Measurements from ENCODE around the gene LRRC61. TPM values are rescaled to one million over a fixed set of nuclear protein-coding genes. Genes with fewer than 3 reads are reported as not detected.

LRRC61 gene
- total RNA-seq, 2 experiments from 2014 or later = 12.8 to 14.9 TPM

GRCh38 chr7:150374026-150374425 lies 50.9 kb downstream of the LRRC61 start:
- ChIA-PET POLR2A (no interaction called here), CTCF (interaction anchor here (0.5 to 1.7 kb wide), 8 partner anchors 8 to 534 kb away, joined by 3 to 5 read pairs (median 3); no protein-coding TSS in a partner anchor)
- H3K27me3 Mint-ChIP-seq = no peaks in the 10 kb centered on the region
- H3K27ac Mint-ChIP-seq = no peak overlapping the region
- peaks cover 10% of the 10 kb centered on the region for H3K36me3 Mint-ChIP-seq (ENCODE audit: low read depth)
- H3K4me3 Mint-ChIP-seq = no peak overlapping the region
- no peak for DNase-seq
- no peaks in the 10 kb centered on the region for H3K9me3 Mint-ChIP-seq
- H3K4me1 Mint-ChIP-seq = peaks cover 58% of the 10 kb centered on the region

DNA sequence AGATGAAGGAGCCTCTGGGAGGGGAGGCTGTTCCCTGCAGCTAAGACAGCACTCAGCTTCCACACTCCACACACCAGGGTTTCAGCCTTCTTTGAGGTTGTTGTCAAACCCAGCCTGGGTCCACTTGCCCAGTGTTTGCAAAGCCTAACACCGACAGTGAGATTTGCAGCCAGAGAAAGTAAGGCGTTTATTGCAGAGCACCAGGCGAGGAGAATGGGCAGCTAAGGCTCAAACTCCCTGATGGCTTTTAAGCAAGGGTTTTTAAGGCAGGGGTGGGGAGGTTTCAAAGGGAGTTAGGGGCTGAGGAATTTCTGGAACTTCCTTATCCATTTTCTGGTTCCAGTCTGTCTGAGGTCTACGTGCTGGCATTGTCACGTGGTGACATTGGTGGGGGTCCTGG lies 51.3 kb downstream of the LRRC61 start:
- H3K27ac Mint-ChIP-seq = no peak overlapping the region
- no peaks in the 10 kb centered on the region for H3K27me3 Mint-ChIP-seq
- H3K4me3 Mint-ChIP-seq = no peak overlapping the region
- no peaks in the 10 kb centered on the region for H3K9me3 Mint-ChIP-seq
- peaks cover 56% of the 10 kb centered on the region for H3K4me1 Mint-ChIP-seq
- ChIA-PET CTCF (interaction anchor here (0.5 to 1.7 kb wide), 7 partner anchors 9 to 535 kb away, joined by 3 to 5 read pairs (median 3); no protein-coding TSS in a partner anchor), POLR2A (no interaction called here)
- DNase-seq = no peak
- H3K36me3 Mint-ChIP-seq (ENCODE audit: low read depth) = peaks cover 10% of the 10 kb centered on the region

- Mint-ChIP-seq H3K9me3 (no peaks in the 10 kb centered on the region), H3K4me3 (no peak overlapping the region), H3K27ac (no peak overlapping the region), H3K27me3 (no peaks in the 10 kb centered on the region), H3K36me3 (ENCODE audit: low read depth) (peaks cover 8% of the 10 kb centered on the region), H3K4me1 (peaks cover 56% of the 10 kb centered on the region)
- ChIA-PET CTCF (interaction anchor here (1.7 kb wide), 1 partner anchor 30 kb away, joined by 5 read pairs; no protein-coding TSS in a partner anchor), POLR2A (no interaction called here)
- peak; percentile 42 for DNase-seq
These were observed 52.7 kb downstream of the LRRC61 start for GRCh38 chr7:150375662-150376521.

GRCh38 chr7:150376560-150376959 lies 53.4 kb downstream of the LRRC61 start:
- DNase-seq = no peak
- ChIA-PET POLR2A (no interaction called here), CTCF (no interaction called here)
- Mint-ChIP-seq H3K36me3 (ENCODE audit: low read depth) (peaks cover 7% of the 10 kb centered on the region), H3K27ac (peak overlapping the region; percentile 21), H3K9me3 (no peaks in the 10 kb centered on the region), H3K4me1 (peaks cover 58% of the 10 kb centered on the region), H3K4me3 (no peak overlapping the region), H3K27me3 (no peaks in the 10 kb centered on the region)

DNA sequence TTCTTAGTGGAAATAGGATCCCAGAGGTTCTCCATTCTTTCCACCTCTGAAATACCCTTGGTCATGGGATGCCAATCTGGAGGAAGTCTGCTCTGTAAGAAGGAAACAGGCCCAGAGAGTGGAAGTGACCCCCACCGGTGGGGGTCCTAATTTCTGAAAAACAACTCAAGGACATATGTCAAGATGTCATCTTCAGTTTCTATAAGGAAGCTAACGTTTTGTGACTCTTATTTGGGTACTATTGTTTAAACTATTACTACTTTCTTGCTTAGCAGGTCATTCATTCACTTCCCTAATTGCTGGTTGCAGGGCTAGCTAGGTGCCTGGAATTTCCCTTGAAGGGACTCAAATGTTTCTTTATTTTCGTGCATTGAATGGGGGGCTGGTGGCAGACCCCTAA lies 54.0 kb downstream of the LRRC61 start:
- ChIA-PET POLR2A (no interaction called here), CTCF (interaction anchor here (0.6 to 1.8 kb wide), 4 partner anchors 8 to 45 kb away, joined by 3 to 12 read pairs (median 4); partner anchors contain the start of gene REPIN1)
- Mint-ChIP-seq H3K27ac (no peak overlapping the region), H3K4me1 (peaks cover 58% of the 10 kb centered on the region), H3K4me3 (no peak overlapping the region), H3K27me3 (no peaks in the 10 kb centered on the region), H3K9me3 (no peaks in the 10 kb centered on the region), H3K36me3 (ENCODE audit: low read depth) (peaks cover 7% of the 10 kb centered on the region)
- no peak for DNase-seq

DNA sequence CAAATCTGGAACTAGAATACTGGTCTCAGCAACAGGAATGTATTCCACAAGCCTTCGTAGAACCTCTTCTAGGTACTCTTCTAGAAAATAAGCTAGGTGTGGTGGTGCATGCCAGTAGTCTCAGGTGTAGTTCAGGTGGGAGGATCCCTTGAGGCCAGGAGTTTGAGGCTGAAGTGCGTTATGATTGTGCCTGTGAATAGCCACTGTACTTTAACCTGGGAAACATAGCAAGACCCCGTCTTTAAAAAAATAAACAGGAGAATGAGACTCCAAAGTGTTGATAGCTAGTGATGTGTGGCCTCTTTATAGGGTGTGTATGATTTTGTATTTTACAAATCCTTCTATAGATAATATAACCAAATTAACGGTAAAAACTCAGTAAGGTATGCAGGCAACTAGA lies 54.5 kb downstream of the LRRC61 start:
- CTCF ChIA-PET = interaction anchor here (0.6 to 1.8 kb wide), 6 partner anchors 9 to 56 kb away, joined by 3 to 12 read pairs (median 4); partner anchors contain the start of gene REPIN1
- H3K27me3 Mint-ChIP-seq = no peaks in the 10 kb centered on the region
- DNase-seq = no peak
- peak overlapping the region; percentile 80 for H3K27ac Mint-ChIP-seq
- H3K4me1 Mint-ChIP-seq = peaks cover 59% of the 10 kb centered on the region
- peaks cover 5% of the 10 kb centered on the region for H3K36me3 Mint-ChIP-seq (ENCODE audit: low read depth)
- POLR2A ChIA-PET = no interaction called here
- H3K4me3 Mint-ChIP-seq = peak overlapping the region; percentile 77
- H3K9me3 Mint-ChIP-seq = no peaks in the 10 kb centered on the region

DNA sequence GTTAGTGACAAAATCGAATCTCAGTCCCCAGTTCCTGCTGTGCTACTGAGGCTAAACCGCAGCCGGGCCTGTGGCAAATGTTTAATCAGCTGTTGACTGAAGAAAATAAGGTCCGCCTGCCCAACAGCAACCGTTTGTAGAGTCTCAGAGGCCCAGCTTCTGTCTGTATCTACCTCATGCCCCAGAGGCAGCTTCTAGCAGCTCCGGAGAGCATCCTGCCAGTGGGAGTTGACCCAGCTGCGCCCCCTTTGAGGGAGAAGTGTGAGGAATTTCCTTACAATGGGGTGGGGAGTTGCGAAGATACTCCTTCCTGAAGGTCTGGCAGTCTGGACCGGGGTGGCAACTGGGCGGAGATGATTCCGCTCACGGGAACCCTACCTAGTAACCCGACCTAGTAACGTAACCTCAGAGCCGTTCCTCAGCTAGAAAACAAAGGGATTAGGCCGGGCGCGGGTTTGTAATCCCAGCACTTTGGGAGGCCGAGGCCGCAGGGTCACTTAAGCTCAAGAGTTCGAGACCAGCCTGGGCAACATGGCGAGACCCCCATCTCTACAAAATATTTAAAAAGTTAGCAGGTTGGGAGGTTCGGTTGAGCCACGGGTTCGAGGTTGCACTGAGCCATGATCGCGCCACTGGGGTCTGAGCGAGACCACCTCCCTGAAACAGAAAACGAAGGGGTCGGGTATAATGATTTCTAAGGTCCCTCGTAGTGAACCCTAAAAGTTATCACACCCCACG lies 55.1 kb downstream of the LRRC61 start:
- ChIA-PET POLR2A (no interaction called here), CTCF (interaction anchor here (0.6 to 1.8 kb wide), 8 partner anchors 9 to 56 kb away, joined by 3 to 12 read pairs (median 4); partner anchors contain the start of gene REPIN1)
- Mint-ChIP-seq H3K27me3 (no peaks in the 10 kb centered on the region), H3K36me3 (ENCODE audit: low read depth) (no peaks in the 10 kb centered on the region), H3K27ac (peak overlapping the region; percentile 80), H3K4me3 (peak overlapping the region; percentile 77), H3K4me1 (peaks cover 62% of the 10 kb centered on the region), H3K9me3 (no peaks in the 10 kb centered on the region)
- DNase-seq = peak; percentile 55

DNA sequence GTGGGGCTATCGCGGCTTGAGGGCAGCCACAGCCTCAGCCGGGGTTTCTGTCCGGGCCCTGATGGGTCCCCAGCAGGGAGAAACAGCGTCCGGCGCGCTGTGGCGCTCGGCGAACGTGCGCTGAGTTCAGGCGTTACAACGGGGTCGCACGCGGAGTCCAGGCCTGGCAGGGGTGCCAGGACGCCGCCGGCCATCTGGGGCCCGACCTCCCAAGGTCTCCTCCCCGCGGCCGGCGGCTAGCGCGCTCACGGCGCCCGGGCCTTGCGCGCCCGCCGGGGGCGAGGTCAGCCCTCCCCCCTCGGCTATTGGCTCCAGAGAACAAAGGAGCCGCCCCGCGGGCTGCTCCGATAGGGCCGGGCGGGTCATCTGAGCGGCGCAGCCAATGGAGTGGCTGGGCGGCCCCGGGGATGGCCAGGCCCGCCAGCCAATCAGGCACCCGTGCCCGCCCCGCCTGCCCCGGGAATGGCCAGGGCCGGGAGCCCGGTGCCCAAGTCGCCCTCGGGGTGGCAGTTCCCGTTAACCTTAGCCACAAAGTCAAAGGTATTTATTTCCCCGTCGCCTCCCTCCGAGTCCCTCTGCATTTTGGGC lies 55.8 kb downstream of the LRRC61 start, which contains the start of gene ZNF775:
Gene ZNF775, plus strand, starts transcription at position 478 of the 588 bp plus-strand sequence. CDS start 9,141 bp downstream, outside the sequence.
- Mint-ChIP-seq H3K4me1 (peaks cover 56% of the 10 kb centered on the region), H3K4me3 (peak within 1 kb of the TSS; percentile 83), H3K27ac (peak within 1 kb of the TSS; percentile 81), H3K36me3 (ENCODE audit: low read depth) (no peaks in the 10 kb centered on the region), H3K27me3 (no peaks in the 10 kb centered on the region), H3K9me3 (no peaks in the 10 kb centered on the region)
- CTCF ChIA-PET = interaction anchor here (0.6 to 1.6 kb wide), 3 partner anchors 24 to 55 kb away, joined by 3 to 4 read pairs (median 3); a partner anchor contains a TSS
- POLR2A ChIA-PET = no interaction called here
- peak; percentile 94 for DNase-seq

- Mint-ChIP-seq H3K27ac (peak overlapping the region; percentile 81), H3K4me3 (peak overlapping the region; percentile 83), H3K4me1 (peaks cover 50% of the 10 kb centered on the region), H3K9me3 (no peaks in the 10 kb centered on the region), H3K36me3 (ENCODE audit: low read depth) (no peaks in the 10 kb centered on the region), H3K27me3 (no peaks in the 10 kb centered on the region)
- ChIA-PET CTCF (interaction anchor here (1.6 kb wide), 1 partner anchor 54 kb away, joined by 4 read pairs; no protein-coding TSS in a partner anchor), POLR2A (interaction anchor here (0.5 kb wide), 1 partner anchor 541 kb away, joined by 3 read pairs; no protein-coding TSS in a partner anchor)
- peak; percentile 25 for DNase-seq
These were observed 56.6 kb downstream of the LRRC61 start for GRCh38 chr7:150379441-150380379.

DNA sequence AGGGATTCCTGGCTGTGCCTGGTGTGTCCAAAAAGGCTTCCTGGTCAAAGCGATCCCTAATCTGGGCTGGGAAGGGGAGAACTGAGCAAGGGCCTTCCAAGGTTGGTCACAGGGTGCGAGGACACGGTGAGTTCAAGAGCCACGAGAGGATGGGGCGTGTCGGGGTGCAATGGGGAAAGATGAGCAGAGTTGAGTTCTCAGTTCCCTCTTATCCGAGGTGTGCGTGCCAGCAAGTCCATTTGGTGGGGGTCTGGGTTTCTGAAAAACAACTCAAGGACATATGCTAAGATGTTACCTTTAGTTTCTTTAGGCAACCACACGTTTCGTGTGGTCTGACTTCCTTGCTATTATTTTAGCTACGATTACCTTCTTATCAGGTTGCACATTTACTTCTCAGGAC lies 57.3 kb downstream of the LRRC61 start:
- Mint-ChIP-seq H3K9me3 (no peaks in the 10 kb centered on the region), H3K4me1 (peaks cover 47% of the 10 kb centered on the region), H3K27me3 (no peaks in the 10 kb centered on the region), H3K27ac (no peak overlapping the region), H3K36me3 (ENCODE audit: low read depth) (no peaks in the 10 kb centered on the region), H3K4me3 (peak overlapping the region; percentile 83)
- no peak for DNase-seq
- CTCF ChIA-PET = no interaction called here
- POLR2A ChIA-PET = interaction anchor here (0.5 to 0.7 kb wide), 2 partner anchors 50 to 542 kb away, joined by 3 read pairs; no protein-coding TSS in a partner anchor

GRCh38 chr7:150381096-150381495 lies 57.9 kb downstream of the LRRC61 start:
- Mint-ChIP-seq H3K9me3 (no peaks in the 10 kb centered on the region), H3K4me3 (no peak overlapping the region), H3K4me1 (peaks cover 42% of the 10 kb centered on the region), H3K27ac (no peak overlapping the region), H3K36me3 (ENCODE audit: low read depth) (no peaks in the 10 kb centered on the region), H3K27me3 (no peaks in the 10 kb centered on the region)
- DNase-seq = no peak
- ChIA-PET CTCF (no interaction called here), POLR2A (interaction anchor here (0.7 kb wide), 1 partner anchor 50 kb away, joined by 3 read pairs; no protein-coding TSS in a partner anchor)

DNA sequence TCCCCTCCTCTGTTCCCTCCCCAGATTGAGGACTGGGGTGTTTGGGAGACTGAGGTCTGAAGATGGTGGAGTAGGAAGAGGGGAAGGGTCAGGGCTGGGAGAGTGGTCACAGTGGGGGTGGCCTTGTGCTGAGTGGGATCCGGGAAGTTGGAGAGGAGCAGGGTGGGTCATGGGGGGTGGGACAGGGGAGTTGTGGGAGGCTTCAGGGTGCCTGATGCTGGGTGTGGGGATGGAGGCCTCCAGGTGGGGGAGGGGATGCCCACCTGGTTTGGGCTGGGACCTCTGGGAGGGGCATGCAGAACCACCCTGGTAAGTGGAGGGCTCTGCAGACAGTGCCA lies 58.6 kb downstream of the LRRC61 start:
- no peaks in the 10 kb centered on the region for H3K9me3 Mint-ChIP-seq
- H3K4me1 Mint-ChIP-seq = peaks cover 36% of the 10 kb centered on the region
- H3K36me3 Mint-ChIP-seq (ENCODE audit: low read depth) = no peaks in the 10 kb centered on the region
- POLR2A ChIA-PET = no interaction called here
- H3K27ac Mint-ChIP-seq = peak overlapping the region; percentile 31
- no peak overlapping the region for H3K4me3 Mint-ChIP-seq
- DNase-seq = no peak
- CTCF ChIA-PET = no interaction called here
- H3K27me3 Mint-ChIP-seq = no peaks in the 10 kb centered on the region

Data from activated CD4-positive, alpha-beta T cell treated with anti-CD3 and anti-CD28 coated beads, Interleukin-2, amount 10 ng/mL, durations not matched to agents 7 days and 5 days (primary cell).